ENCODE data around the gene MT1M.
"Not testable (repeated sequence)": the region's sequence is repeated elsewhere in the genome, so short reads cannot be mapped to it uniquely, and the experiment has no call there.

The MT1M gene

GRCh38 chr16:56632156-56632847 is at the start of gene MT1M:
TSS of gene MT1M (plus strand) at chr16:56632659. CDS start at chr16:56632732, 73 bp downstream.
- DNase-seq, result peak; percentile 72

- not testable (repeated sequence) for DNase-seq
Measured at GRCh38 chr16:56582911-56583310, 49.5 kb upstream of the MT1M start.

GRCh38 chr16:56583351-56584168 is 48.9 kb upstream of the MT1M start:
- no peak for DNase-seq

- DNase-seq, result no peak
Measured at GRCh38 chr16:56584276-56584675, 48.2 kb upstream of the MT1M start.

GRCh38 chr16:56588781-56589140 is 43.7 kb upstream of the MT1M start:
- no peak for DNase-seq

GRCh38 chr16:56589141-56590039 is 43.1 kb upstream of the MT1M start, which contains the start of gene MT3:
TSS of gene MT3 (plus strand) at chr16:56589528. CDS start at chr16:56589591, 63 bp downstream.
- DNase-seq, result peak; percentile 84

- peak; percentile 36 for DNase-seq
Measured at GRCh38 chr16:56591377-56592060, 40.9 kb upstream of the MT1M start.

- DNase-seq, result no peak
Measured at GRCh38 chr16:56593573-56594291, 38.7 kb upstream of the MT1M start.

GRCh38 chr16:56594292-56594619 is 38.2 kb upstream of the MT1M start:
- DNase-seq, result no peak

GRCh38 chr16:56600398-56600999 is 32.0 kb upstream of the MT1M start:
- DNase-seq, result peak; percentile 80

GRCh38 chr16:56601325-56601724 is 31.1 kb upstream of the MT1M start:
- DNase-seq, result no peak

- peak; percentile 71 for DNase-seq
Measured at GRCh38 chr16:56603589-56603988, 28.9 kb upstream of the MT1M start.

- DNase-seq, result no peak
Measured at GRCh38 chr16:56604966-56605365, 27.5 kb upstream of the MT1M start.

GRCh38 chr16:56605475-56605874 is 27.0 kb upstream of the MT1M start:
- no peak for DNase-seq

GRCh38 chr16:56606071-56606475 is 26.4 kb upstream of the MT1M start:
- no peak for DNase-seq

- no peak for DNase-seq
Measured at GRCh38 chr16:56606476-56607108, 25.9 kb upstream of the MT1M start.

GRCh38 chr16:56607109-56607618 is 25.3 kb upstream of the MT1M start:
- DNase-seq, result no peak

GRCh38 chr16:56607675-56608042 is 24.8 kb upstream of the MT1M start:
- DNase-seq, result no peak

GRCh38 chr16:56608043-56608875 is 24.2 kb upstream of the MT1M start, which contains the start of gene MT2A:
TSS of gene MT2A (plus strand) at chr16:56608584. CDS start at chr16:56608656, 72 bp downstream.
- DNase-seq, result peak; percentile 94

Data from midbrain (tissue), 1 donor.